ENCODE measurements around the gene TPRN. TPM values are rescaled to one million over a fixed set of nuclear protein-coding genes. Genes with fewer than 3 reads are reported as not detected.

Gene TPRN
- polyA plus RNA-seq, 1 of the 3 experiments (the other 2 are of a cell fraction): 5.2 TPM

DNA sequence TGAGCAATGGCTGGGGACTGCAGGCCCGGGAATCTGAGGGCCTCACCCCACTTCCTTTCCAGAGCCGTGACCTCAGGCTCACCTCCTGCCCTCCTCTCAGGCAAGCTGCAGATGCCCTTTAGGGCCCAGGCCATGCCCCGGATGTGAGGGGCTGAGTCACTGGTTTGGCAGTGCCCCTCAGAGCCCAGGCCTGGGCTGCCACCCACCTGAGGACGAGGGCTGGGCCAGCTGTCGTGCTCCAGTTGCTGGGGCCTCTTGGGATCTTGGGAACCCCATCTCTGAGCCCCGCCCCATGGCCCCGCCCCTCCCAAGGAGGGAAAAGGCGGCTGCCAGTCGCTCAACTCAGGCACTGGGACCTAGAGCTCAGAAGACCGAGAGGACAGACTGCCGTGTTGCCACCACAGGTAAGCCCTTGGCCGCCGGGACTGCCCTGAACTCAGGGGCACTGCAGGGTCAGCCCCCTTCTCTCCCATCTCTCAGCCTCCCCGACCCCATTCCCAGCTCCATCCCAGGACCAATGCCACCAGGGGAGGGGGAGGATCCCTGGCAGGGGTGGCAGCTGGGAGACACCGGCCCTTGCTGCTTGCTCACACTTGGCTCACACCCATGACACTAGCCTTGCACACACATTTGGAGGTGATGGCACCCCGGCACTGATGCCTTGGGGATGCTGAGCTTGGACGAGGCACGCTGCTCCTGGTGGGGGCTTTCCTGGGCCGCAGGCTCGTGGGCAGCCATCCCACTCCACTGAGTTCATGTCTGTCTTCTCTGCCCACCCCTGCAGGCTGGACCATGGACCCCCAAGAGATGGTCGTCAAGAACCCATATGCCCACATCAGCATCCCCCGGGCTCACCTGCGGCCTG is 24.5 kb upstream of the TPRN start, which contains the start of gene CYSRT1:
TSS of gene CYSRT1 (plus strand) at position 345 of the 865 bp plus-strand sequence. CDS start at position 793, 448 bp downstream.
- CTCF ChIA-PET: interaction anchor here (0.6 to 7.7 kb wide), 10 partner anchors 9 to 196 kb away, joined by 3 to 95 read pairs (median 5); partner anchors contain the start of genes ANAPC2, NPDC1, SAPCD2 and SSNA1
- Histone ChIP-seq H3K79me2 (ENCODE audit: insufficient read depth) (no peaks in the 10 kb centered on the region), H4K20me1 (ENCODE audit: insufficient read depth) (no peaks in the 10 kb centered on the region), H3K36me3 (replicated peaks in 1 of 2; ENCODE audit: control insufficient read depth in 1 of 2, insufficient read depth in 2 of 2, low read length in 1 of 2) (no peaks in the 10 kb centered on the region), H3F3A (replicated peaks; ENCODE audit: insufficient read depth) (peaks cover 16% of the 10 kb centered on the region), H3K27ac (ENCODE audit: low read depth in 2 of 2, low read length in 1 of 2) (peak within 1 kb of the TSS; percentile 75 to 86; a peak in 2 of 4 replicates), H3K9ac (peak within 1 kb of the TSS; percentile 82), H3K9me2 (no peaks in the 10 kb centered on the region), H3K4me2 (peak within 1 kb of the TSS; percentile 99), H3K9me3 (no peaks in the 10 kb centered on the region), H3K27me3 (ENCODE audit: insufficient read depth) (no peaks in the 10 kb centered on the region), H2AFZ (ENCODE audit: low read depth) (0 out of 2 replicates have a peak within 1 kb of the TSS, but pooled peaks have one; percentile 91), H3K4me3 (ENCODE audit: low read depth in 2 of 2, low read length in 1 of 2) (peak within 1 kb of the TSS; percentile 69 to 92), H3K4me1 (ENCODE audit: control insufficient read depth in 1 of 2, insufficient read depth in 2 of 2, low read depth in 1 of 2, low read length in 1 of 2) (peaks cover 0 to 54% of the 10 kb centered on the region in 2 experiments; a peak in 1 of 4 replicates)
- POLR2A ChIA-PET: interaction anchor here (3.4 kb wide), 1 partner anchor 16 kb away, joined by 18 read pairs; the partner anchor contains the start of gene TUBB4B
- TF ChIP-seq GATA2 (CRISPR knock-in tag; IDR thresholded peaks at IDR 0.05): no peak
- TF ChIP-seq FOXJ3 (CRISPR knock-in tag; IDR thresholded peaks at IDR 0.05): no peak
- no peak for TF ChIP-seq EP300 (IDR thresholded peaks at IDR 0.05; ENCODE audit: borderline replicate concordance in 1 of 2, low read depth in 1 of 2, low read length in 1 of 2)
- DNase-seq: no peak
- 51% methylated on average over 15 of the region's 23 CpGs for WGBS (ENCODE audit: low lambda C conversion rate)

DNA sequence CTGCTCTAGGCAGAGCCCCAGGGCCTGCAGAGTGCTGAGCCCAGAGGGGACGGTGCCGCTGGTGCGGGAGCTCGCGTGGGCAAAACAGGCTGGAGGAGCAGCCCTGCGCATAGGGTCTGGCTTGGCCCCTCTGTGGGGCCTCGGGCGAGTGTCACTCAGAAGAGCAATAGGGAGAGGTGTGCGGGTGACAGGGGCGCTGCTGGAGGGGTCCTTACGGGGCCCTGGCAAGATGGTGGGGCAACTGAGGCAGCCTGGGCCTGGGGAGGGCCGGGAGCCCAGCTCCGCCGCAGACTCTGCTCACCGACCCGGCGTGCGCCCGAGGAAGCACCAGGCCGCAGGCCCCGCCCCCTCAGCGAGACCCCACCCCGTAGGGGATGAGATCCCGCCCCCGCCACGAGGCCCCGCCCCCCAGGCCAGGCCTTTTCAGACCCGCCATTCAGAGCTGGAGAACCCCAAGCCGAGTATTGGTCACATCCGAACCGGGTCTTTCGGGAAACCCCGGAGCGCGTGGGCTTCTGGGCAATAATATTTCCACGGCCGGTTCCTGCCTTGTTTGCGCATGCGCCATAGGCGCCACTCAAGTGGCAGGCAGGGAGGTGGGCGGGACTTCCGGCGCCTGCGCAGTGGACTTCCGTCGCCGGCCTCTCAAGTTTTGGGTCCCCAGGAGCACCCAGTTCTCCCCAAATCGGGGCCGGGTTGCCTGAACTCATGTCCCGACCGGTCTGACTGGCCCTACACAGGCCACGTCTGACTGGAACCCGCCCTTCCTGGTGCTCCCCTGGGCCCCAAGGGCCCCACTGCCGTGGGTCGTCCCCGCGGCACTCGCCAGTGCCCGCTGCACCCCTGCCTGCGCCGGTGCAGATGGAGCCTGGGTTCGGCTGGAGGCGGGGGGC is 22.8 kb upstream of the TPRN start:
- no peaks in the 10 kb centered on the region for H3K36me3 ChIP-seq (replicated peaks in 1 of 2; ENCODE audit: control insufficient read depth in 1 of 2, insufficient read depth in 2 of 2, low read length in 1 of 2)
- ChIA-PET CTCF (interaction anchor here (0.6 to 7.7 kb wide), 10 partner anchors 14 to 177 kb away, joined by 3 to 95 read pairs (median 5); partner anchors contain the start of genes ANAPC2, NELFB, NPDC1 and SSNA1), POLR2A (interaction anchor here (0.8 to 3.4 kb wide), 9 partner anchors 17 to 136 kb away, joined by 3 to 18 read pairs (median 4); partner anchors contain the start of genes ANAPC2, MAN1B1, NDOR1 and SSNA1)
- H3K9me3 ChIP-seq: no peaks in the 10 kb centered on the region
- peaks cover 5 to 41% of the 10 kb centered on the region in 2 experiments; a peak in 1 of 4 replicates for H3K4me1 ChIP-seq (ENCODE audit: control insufficient read depth in 1 of 2, insufficient read depth in 2 of 2, low read depth in 1 of 2, low read length in 1 of 2)
- peak overlapping the region; percentile 75 to 86 for H3K27ac ChIP-seq (ENCODE audit: low read depth in 2 of 2, low read length in 1 of 2)
- H3K9me2 ChIP-seq: no peaks in the 10 kb centered on the region
- no peaks in the 10 kb centered on the region for H4K20me1 ChIP-seq (ENCODE audit: insufficient read depth)
- DNase-seq: peak; percentile 99
- peak overlapping the region; percentile 82 for H3K9ac ChIP-seq
- H3K4me2 ChIP-seq: peak overlapping the region; percentile 99
- peak overlapping the region; percentile 91 for H2AFZ ChIP-seq (ENCODE audit: low read depth)
- H3K27me3 ChIP-seq (ENCODE audit: insufficient read depth): no peaks in the 10 kb centered on the region
- no peaks in the 10 kb centered on the region for H3K79me2 ChIP-seq (ENCODE audit: insufficient read depth)
- WGBS (ENCODE audit: low lambda C conversion rate): 2% methylated on average over 20 of the region's 63 CpGs
- H3K4me3 ChIP-seq (ENCODE audit: low read depth in 2 of 2, low read length in 1 of 2): peak overlapping the region; percentile 69 to 92
- peaks cover 16% of the 10 kb centered on the region for H3F3A ChIP-seq (replicated peaks; ENCODE audit: insufficient read depth)
- TF ChIP-seq MEF2A (IDR thresholded peaks at IDR 0.05; ENCODE audit: borderline replicate concordance, low read depth) (no peak), ELF1 (IDR thresholded peaks at IDR 0.05) (peak; percentile 73), GABPA (IDR thresholded peaks at IDR 0.05; ENCODE audit: low read depth) (peak; percentile 90), RCOR1 (IDR thresholded peaks at IDR 0.05; ENCODE audit: low read length) (no peak), RXRA (IDR thresholded peaks at IDR 0.05; ENCODE audit: borderline replicate concordance, low read depth) (no peak), RFX5 (IDR thresholded peaks at IDR 0.05; ENCODE audit: low read length) (no peak; the same call in 1 of the 2 replicates), JUND (IDR thresholded peaks at IDR 0.05) (peak; percentile 35; the same call in 1 of the 2 replicates), SMC3 (IDR thresholded peaks at IDR 0.05; ENCODE audit: low read depth, low read length) (no peak), TEAD4 (IDR thresholded peaks at IDR 0.05; ENCODE audit: borderline replicate concordance, insufficient read depth) (no peak), FOXM1 (IDR thresholded peaks at IDR 0.05; ENCODE audit: low read depth) (no peak), EP300 (IDR thresholded peaks at IDR 0.05; ENCODE audit: borderline replicate concordance in 1 of 2, low read depth in 1 of 2, low read length in 1 of 2) (no peak), YY1 (IDR thresholded peaks at IDR 0.05; ENCODE audit: low read depth) (peak; percentile 47; the same call in 1 of the 2 replicates), NRF1 (IDR thresholded peaks at IDR 0.05; ENCODE audit: low read depth, low read length) (peak; percentile 81), MXI1 (IDR thresholded peaks at IDR 0.05; ENCODE audit: low read depth, low read length) (no peak; the same call in 1 of the 2 replicates), POLR2AphosphoS5 (IDR thresholded peaks at IDR 0.05; ENCODE audit: low read depth, low read length) (peak; percentile 65), TCF12 (IDR thresholded peaks at IDR 0.05) (no peak), SIN3A (IDR thresholded peaks at IDR 0.05; ENCODE audit: borderline replicate concordance, low read depth, low read length) (0 out of 2 replicates have a peak, but pooled peaks have one; percentile 34), TAF1 (IDR thresholded peaks at IDR 0.05; ENCODE audit: borderline replicate concordance, low read depth, low read length) (peak; percentile 62; the same call in 1 of the 2 replicates)
- TF ChIP-seq, protein P1, sequence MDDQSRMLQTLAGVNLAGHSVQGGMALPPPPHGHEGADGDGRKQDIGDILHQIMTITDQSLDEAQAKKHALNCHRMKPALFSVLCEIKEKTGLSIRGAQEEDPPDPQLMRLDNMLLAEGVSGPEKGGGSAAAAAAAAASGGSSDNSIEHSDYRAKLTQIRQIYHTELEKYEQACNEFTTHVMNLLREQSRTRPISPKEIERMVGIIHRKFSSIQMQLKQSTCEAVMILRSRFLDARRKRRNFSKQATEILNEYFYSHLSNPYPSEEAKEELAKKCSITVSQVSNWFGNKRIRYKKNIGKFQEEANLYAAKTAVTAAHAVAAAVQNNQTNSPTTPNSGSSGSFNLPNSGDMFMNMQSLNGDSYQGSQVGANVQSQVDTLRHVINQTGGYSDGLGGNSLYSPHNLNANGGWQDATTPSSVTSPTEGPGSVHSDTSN (IDR thresholded peaks at IDR 0.05): peak; percentile 62
- TF ChIP-seq, protein P2, sequence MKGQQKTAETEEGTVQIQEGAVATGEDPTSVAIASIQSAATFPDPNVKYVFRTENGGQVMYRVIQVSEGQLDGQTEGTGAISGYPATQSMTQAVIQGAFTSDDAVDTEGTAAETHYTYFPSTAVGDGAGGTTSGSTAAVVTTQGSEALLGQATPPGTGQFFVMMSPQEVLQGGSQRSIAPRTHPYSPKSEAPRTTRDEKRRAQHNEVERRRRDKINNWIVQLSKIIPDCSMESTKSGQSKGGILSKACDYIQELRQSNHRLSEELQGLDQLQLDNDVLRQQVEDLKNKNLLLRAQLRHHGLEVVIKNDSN (IDR thresholded peaks at IDR 0.05; ENCODE audit: borderline replicate concordance, low read depth): no peak
